Breast epithelium (tissue), 3 donors: Measurements from ENCODE around the gene VMAC.

Experiments
- CTCF ChIP-seq, 3 donors: fragments of 450-650 bp; IDR thresholded peaks; one replicate each; pipeline ENCODE4 v1.5.1; 2016 to 2017; ENCODE audit warnings: antibody characterized with exemption in 3 of 3, mild to moderate bottlenecking in 3 of 3, moderate library complexity in 3 of 3
- POLR2A ChIP-seq: fragments of 450-650 bp; IDR thresholded peaks from one replicate; pipeline ENCODE4 v1.6.1; 2016; ENCODE audit warnings: antibody characterized with exemption, mild to moderate bottlenecking, moderate library complexity
- POLR2AphosphoS5 ChIP-seq, 3 donors: sonication (generic); formaldehyde crosslinking; IDR thresholded peaks; one replicate each; pipeline ENCODE4 v1.6.1; 2017; ENCODE audit warnings: antibody characterized with exemption in 3 of 3

DNA sequence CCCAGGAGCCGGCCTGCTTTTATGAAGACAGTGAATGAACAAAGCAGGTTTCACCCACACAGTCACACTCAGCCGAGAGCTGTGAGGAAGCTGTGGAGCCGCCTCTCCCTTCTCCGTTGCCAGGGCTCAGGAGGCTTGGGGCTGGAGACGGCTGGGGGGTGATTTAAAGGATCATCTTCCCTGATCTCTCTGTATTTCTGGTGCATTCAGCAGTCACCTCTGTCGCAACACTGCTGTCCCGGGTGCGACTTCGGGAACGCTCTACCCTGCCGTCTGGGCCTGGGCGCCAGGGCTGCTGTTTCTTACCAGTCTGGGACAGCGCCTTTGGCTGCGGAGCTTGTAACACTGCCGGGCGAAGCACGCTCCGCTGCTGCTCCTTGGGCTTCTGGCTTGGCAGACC, 27.5 kb downstream of the VMAC start:
- TF ChIP-seq POLR2A (no peak), CTCF (IDR thresholded peaks at IDR 0.05) (no peak), POLR2AphosphoS5 (IDR thresholded peaks at IDR 0.05) (no peak)
